ENCODE data around the gene UNK.

Gene UNK

DNA sequence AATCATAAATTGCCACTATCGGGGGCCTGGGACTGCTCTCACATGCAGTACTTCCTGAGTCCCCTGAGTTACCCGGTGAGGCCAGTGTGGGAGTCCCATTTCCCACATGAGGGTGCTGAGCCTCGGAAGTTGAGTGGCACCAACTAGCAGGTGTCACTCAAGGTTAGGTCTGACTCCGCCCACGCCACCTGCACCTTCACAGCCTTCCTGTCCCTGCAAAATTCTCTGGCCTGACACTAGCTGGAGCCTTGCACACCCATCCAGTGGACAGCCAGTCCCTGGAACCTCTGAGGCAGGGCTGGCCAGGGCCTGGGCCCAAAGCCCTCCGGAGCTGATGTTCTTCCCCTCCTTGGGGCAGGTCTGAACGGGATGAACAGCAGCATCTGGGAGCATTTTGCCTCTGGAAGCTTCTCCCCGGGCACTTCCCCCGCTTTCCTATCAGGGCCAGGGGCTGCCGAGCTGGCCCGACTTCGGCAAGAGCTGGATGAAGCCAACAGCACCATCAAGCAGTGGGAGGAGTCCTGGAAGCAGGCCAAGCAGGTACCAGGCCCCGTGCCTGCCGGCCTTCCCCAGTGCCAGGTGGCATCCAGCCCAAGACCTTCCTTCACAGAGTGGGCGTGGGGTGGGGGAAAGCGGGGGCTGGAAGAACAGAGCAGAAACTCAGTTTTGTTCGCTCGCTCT is 37.7 kb downstream of the UNK start:
- peak in 1 of 2 experiments; percentile 41 for DNase-seq

DNA sequence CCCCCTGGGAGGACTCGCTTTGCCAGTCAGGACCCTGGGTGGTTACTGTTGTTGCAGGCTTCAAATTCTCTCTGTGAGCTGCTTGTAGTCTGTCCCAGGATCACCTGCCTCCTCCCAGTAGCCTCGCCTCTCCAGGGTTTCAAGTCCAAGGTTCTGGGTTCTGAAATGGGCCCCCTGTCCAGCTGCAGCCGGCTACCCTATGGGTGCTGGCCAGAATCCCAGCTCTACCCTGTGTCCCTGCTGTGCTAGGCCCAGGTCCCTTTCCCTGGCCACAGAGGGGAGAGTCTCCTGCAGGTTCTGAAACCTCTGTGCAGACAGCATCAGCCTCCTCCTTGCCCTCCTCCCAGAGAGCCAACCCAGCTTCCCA is 38.2 kb downstream of the UNK start:
- DNase-seq, result no peak

DNA sequence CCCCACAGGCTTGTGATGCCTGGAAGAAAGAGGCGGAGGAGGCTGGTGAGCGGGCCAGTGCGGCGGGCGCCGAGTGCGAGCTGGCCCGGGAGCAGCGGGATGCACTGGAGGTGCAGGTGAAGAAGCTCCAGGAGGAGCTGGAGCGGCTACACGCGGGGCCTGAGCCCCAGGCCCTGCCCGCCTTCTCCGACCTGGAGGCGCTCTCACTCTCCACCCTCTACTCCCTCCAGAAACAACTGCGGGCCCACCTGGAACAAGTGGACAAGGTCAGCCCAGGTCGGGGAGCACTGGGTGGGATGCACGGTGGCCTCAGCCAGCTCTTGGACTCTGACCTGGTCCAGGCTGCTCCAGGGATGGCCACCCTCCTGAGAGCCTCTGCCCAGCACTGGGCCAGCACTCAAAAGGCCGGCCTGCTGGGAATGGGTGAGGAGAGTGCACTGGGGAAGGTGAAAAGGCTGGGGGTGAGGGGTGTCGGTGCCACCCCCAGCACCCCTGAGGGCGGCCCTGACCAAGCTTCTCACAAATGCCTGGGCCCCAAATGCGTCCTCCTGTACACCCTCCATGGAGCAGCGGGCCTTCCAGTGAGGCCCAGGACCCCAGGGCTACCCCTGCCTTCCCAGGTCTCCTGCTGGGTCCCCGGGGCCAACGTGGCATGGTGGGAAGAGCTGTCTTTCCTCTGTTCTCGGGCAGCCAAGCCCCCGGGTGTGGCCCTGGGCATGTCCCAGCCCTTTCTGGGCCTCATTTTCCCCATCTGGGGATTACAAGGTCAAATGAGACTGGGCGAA is 38.8 kb downstream of the UNK start:
- no peak for DNase-seq

DNA sequence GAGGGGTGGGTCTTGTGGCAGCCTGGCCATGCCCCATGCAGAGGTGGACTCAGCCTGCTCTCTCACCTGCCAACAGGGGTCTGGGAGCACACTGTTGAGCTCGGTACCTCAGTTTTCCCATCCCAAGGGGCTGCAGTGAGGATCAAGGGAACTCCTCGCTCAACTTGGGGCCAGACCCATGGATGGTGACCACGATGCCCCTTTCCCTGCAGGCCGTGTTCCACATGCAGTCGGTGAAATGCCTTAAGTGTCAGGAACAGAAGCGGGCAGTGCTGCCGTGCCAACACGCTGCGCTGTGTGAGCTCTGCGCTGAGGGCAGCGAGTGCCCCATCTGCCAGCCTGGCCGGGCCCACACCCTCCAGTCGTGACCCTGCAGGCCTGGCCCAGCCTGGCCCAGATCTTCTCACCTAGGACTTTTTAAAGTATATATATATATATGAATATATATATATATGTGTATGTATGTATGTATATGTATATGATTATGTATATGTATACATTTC is 39.5 kb downstream of the UNK start:
- DNase-seq, result no peak

DNA sequence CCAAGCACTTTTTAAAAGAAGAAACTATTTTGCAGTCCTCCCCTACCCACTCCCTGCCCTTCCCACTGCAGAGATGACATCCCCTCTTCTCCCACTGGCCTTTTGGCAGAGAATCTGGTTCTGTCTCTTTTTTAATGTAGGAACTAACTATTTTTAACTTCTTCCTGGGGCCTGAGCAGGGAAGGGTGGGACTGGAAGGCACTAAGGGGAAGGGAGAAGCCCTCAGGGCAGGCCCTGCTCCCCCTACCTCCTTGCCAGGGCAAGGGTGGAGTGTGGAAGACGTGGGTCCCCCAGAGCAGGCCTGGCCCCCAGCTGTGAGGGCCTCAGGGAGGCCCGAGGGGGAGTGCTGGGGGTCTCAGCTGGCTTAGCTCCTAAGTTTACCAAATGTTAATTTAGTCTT is 40.1 kb downstream of the UNK start:
- DNase-seq, result no peak

DNA sequence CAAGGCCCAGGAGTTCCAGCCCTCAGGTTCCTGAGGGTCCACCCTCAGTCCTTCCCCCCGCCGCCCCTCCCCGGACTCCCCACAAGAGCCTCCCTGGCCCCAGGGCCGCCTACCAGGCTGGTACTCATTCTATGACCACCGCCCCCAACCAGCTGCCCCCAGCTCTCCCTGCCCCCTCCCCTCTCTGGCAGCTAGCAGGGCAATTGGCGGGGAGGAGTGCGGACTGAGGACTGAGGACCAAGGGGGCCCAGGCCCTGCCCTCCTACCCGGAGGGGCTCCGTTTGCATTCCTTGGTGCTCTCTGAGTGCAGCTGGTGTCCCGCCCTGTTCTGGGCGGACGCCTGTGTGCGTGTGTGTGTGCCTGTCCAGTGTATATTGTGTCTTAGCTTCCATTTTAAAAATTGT is 40.5 kb downstream of the UNK start:
- DNase-seq, result no peak

DNA sequence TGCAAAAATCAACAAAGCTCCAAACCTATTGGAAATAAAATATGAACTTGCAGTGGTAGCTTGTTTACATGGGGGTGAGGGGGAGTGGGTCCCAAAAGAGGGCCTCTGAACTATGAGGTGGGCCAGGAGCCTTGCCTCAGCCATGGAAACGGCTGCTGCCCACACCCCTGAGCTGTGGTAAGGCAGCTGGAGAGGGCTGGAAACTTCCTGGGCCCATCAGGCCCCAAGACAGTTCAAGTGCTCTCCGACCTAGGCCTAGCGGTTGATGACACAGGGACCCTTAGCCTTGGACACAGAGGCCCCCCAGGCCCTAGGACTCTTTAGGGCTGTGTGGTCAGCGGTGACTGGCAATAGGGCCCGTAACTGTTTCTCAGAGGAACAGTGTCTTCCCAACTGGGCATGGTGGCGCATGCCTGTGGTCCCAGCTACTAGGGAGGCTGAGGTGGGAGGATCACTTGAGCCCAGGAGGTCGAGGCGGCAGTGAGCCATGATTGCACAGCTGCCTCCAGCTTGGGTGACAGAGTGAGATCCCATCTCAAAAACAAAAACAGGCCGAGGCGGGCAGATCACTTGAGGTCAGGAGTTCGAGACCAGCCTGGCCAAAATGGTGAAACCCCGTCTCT is 41.3 kb downstream of the UNK start:
- DNase-seq, result no peak

DNA sequence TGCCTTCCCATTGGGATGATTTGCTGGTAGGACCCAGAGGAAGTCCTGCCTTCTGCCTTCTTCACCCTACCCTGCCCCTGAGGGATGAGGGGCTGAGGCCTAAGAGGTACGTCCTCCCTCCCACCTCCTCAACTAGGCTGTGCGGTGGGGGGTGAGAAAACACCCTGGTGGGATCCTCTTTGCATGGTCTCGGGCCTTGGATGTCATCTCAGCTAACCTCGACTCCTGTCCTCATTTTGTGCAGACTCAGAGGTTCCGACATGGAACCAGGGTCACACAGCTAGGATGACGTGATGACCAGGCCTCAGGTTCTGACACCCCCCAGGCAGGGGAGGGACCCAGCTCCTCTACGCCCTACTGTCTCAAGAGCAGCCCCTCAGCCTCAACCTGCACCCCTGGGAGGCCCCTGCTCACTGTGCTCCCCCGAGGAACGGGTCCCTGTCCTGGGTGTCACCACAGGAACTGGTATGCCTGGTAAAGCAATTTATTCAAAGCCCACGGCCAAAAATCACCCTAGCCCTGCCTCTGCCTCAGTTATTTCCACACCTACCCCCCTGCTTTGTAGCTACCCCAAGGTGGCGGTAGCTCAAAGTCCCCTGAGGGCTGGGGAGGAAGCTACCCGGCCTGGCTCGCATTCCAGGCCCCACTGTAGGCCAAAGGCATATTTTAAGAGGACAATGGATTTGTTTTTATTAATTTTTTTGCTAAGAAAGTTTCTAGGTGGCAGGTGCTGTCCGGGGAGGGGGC is 42.1 kb downstream of the UNK start:
- no peak for DNase-seq

DNA sequence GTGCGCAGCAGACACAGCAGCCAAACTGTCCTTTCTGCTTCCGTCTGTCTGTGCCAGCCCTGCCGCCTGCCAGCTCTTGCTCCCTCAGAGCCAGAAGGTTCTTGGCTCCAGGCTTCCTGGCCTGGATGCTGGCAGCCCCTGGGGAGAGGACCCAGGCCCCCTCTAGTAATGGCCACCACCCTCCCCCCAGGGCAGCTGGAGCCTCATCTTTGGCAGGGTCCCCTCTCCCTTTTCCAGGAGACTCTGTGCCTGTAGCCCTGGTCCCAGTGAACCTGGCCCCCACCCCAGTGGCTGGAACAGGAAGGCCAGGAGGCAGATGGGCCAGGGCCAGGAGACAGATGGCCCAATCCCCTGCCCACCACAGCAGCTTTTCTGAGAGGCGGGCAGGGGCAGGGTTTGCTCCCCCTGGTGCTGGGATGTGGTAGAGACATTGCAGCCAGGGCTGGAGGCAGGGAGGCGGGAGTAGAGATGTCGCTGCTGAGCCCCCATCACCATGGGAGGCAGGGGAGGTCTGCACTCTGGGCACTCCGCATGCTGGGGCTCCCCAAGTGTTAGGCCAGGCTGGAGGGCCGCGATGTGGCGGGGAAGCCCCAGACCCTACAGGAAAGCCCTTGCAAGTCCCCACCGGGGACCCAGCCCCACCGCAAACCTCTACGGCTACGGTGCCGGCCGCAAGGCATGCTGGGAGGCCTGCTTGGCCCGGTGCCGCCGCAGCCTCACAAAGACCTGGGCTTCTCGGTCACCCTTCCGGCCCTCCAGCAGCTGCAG is 42.9 kb downstream of the UNK start:
- DNase-seq, result peak; percentile 56 to 63

DNA sequence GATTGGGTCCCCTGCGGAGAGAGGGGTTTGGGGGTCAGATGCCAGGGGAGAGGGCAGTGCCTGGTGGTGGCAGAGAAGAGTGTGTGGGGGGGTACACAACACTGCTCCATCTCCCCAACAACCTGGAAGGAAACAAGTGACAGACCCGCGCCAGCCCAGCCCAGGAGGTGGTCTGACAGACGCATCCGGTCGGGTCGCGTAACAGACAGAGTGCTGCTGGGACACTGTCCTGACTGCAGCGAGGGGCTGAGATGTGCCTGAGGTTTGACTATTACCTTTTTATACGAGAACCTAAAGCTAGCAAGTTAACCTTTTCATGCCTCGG is 43.4 kb downstream of the UNK start:
- DNase-seq, result no peak

DNA sequence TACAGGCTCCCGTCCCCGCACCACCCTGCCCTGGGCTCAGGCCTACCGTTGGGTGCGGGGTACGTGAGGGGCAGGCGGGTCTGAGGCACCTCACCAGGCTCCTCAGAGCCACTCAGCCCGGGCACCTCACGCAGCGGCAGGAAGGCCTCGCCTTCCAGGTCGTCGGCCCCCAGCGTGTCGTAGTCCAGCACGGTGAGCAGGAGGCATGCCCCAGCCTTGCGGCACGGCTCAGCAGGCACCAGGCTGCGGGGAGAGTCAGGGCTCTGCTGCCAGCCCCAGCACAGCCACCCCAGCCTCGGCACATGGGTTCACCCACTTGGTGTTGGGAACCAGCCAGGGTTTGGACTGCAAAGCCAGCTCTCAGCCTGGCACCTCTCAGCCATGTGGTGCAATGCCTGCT is 44.1 kb downstream of the UNK start:
- no peak for DNase-seq

DNA sequence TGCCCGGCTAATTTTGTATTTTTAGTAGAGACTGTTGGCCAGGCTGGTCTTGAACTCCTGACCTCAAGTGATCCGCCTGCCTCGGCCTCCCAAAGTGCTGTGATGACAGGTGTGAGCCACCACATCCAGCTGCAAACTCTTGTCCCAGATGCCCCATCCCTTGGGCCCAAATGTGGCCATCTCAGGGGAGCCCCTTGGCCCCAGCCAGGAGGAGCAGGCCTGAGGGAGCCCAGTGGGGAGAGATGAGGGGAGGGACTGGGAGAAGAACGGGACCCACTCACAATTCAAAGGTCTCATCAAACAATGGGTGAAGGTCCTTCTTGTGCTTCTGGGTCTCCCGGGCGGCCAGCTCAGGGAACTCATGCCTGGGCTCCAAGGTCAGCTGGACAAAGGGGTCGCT is 45.1 kb downstream of the UNK start:
- DNase-seq, result no peak

DNA sequence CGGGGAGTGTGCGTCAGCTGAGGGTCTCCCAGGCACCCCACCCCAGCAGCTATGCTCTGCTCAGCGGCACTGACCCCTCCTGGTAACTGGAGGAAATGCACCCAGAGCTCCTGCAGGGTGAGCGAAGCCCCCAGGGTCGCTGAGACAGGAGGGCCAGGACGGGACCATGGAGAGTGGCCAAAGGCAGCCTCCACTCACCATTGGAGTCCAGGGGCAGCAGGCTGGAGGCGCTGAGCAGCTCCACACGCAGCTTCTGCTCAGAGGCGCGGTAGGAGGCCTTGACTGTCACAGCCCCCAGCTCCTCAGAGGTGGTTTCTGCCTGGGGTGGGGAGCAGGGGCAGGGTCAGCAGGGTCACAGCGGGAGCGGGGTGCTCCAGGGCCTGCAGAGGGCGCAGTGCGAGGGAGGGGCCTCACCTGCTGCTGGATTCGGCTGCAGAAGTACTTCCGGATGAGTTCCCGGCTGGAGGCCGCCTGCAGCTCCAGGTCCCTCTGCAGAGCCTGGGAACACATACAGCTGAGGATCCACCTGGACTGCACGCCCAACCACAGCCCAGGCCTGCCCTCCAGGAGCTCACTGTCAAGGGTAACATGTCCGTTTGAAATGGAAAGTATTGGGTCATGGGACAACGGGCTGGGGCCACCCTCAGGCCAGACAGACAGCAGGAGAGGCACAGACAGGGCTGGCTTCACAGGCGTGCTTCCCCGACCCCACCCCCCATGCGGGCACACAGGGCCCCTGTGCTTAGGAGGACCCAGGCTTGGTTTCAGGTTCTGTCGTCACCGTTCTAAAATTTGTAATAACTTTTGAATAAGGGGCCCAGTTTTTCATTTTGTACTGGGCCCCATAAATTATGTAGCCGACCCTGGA is 45.8 kb downstream of the UNK start:
- peak in 1 of 2 experiments; percentile 40 for DNase-seq

DNA sequence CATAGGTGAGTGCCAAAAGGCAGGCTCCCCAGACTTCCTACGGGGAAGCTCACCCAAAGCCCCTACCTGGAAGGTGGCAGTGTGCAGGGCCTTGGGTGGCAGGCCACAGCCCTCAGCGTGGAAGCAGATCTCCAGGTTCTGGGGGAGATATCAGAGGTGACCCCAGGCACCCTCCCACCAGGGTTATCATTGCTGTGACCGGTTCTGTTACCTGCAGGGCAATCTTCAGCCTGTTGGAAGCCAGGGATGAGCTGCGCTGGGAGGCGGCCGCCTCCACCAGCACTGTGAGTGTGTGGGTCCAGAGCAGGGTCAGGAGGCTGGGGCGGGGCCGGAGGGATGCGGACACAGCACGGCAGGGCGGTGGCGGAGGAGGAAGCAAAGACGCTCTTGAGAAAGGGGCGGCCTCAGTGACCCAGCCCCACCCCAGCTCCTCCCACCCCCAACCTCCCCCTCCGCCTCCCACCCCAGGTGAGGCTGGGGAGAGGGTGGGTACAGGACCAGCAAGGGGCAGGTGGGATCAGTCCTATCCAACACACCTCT is 46.5 kb downstream of the UNK start:
- DNase-seq, result no peak

DNA sequence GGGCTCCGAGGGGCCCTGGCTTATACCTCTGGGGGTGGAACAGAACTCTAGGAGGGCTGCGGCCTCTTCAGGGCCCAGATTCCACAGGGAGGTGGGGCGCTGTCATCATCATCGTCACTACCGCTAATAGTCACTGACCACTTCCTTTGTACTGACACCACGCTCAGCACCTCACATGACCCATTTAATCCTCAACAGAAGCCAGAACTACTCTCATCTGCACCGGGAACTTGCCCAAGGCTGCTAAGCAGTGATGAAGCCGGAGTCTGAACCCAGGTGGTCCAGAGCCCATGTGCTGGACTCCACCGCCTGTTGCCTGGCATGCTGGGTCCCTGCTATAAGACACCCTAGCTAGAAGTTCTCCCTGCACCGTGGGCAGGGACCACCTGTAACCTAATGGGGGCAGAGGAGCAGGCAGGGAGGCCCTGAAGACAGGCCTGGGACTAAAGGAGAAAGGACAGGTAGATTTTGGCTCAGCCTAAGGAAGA is 47.6 kb downstream of the UNK start:
- DNase-seq, result peak in 1 of 2 experiments; percentile 29

DNA sequence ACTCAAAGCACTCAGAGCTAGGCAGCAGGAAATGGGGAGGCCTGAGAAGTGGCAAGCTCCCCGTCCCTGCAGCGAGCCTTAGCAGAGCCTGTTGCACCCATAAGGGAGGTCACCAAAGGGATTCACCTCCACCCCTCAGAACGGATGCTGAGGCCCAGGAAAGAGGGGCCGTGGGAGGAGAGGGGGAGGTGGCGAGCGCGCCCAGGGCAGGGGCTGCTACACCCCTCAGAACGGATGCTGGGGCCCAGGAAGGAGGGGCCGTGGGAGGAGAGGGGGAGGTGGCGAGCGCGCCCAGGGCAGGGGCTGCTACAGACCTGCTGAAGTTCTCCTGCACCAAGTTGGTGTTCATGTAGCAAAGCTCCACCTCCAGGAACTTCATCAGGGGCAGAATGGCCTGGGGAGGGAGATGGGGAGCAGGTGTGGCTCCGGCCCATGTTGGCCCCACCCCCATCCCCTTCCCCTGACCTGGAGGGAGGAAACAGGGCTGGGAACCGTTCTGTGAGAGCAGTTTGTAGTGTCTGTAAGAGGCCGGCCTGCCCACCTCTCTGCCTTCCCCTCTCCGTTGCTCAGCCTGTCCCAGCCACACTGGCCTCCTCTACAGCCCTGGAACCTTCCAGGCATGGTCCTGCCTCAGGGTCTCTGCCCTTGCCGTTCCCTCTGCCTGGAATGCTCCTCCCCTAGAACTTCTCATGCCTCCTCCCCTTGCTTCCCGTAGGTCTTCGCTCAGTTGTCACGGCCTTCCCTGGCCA is 48.2 kb downstream of the UNK start:
- DNase-seq, result no peak

DNA sequence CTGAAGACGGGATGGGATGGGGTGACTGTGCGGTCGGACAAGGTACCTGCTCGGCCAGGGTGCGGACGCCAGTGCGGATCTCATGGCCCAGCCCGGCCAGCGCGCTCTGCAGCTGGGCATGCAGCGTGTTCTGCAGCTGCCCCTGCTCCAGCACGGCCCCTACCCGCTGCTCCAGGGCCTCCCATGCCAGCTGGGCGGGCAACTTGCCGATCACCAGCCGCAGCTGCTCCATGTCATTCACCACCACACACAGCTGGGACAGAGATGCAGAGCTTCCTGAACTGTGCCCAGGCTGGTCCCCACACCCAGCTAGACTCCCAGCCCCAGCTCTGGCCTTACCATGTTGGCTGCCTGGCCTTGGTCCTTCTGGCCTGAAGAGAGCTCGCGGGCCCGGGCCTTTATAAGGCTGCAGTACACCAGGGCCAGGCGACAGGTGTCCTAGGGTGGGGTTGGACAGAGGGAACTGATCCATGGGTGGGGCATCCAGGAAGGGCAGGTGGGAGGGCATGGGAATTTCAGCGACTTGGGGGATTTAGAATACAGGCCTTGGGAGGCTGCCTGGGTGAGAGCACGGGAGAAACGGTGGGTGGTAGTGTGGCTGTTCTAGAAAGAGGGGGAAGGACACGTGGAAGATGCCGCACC is 49.8 kb downstream of the UNK start:
- DNase-seq, result no peak

DNA sequence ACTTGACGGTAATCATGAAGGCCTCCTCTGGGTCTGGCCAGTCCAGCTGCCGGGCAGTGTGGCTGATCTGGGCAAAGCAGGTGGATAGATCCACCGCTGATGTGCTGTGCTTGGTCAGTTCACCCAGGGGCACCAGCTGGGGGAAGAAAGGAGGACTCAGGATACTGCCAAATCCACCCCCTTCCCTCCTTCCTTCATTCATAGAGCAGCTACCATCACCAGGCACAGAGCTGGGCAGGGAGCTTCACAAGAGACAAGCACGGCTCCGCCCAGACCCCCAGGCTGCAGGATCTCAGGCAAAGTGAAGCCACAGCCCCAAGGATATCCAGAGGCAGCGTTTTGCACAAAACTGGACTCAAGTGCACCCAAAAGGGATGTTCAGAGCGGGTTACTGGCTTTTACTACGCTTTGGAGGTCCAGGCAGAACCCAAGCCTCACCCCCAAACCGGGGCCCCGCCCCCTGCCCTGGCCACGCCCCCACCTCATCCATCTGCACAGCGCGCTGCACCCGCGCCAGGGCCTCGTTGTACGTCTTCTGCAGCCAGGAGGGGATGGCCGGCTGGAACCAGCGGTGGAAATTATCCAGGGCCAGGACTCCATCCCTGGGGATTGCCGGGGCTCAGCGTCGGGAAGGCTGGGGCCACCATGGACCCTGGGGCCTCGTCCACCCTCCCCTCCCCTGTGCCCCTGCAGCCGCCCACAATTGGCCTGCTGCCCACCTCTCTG is 50.5 kb downstream of the UNK start:
- no peak for DNase-seq

DNA sequence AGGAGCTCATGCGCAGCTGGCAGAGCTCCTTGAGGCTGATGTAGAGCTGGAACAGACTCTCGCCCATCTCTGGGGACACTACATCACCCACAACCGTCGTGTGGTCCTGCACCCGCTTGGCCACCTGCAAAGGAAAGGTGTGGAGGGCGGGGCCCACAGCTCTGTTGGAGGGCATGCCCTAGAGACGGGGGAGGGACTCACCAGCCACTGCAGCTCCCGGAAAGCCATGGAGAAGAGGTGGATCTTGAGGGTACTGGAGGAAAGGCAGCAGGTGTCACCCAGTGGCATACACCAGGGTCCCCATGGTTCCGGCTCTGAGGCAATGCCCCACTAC is 51.0 kb downstream of the UNK start:
- DNase-seq, result no peak
